T-cell (primary cell): Measurements from ENCODE around the gene TRMT112. TPM values are rescaled to one million over a fixed set of nuclear protein-coding genes. Genes with fewer than 3 reads are reported as not detected.
A peak's percentile ranks its signal among the peaks of the same experiment; 100 is the strongest.

Experiments
- ATAC-seq, 4 experiments: fragments of 200-7000 bp in 3 of 4; fragments of 150-1000 bp in 1 of 4; cut with Tn5 transposase; replicated peaks in 1 of 4; 1 replicate in 3 of 4; 2 replicates in 1 of 4; pipeline ENCODE4 v1.10.0; 2021; ENCODE audit warnings: moderate library complexity in 3 of 4, mild to moderate bottlenecking in 2 of 4, moderate number of reproducible peaks in 1 of 4
- CTCF ChIA-PET, 2 donors: fragments of 300-600 bp; sonication (Branson Sonifier 250); formaldehyde crosslinking; loops; one replicate each; lab custom pipeline; 2022; ENCODE audit warnings: antibody characterized with exemption in 2 of 2; lab: Charles Lee
- POLR2A ChIA-PET, 2 donors: fragments of 300-600 bp; sonication (Branson Sonifier 250); formaldehyde crosslinking; loops; one replicate each; lab custom pipeline; 2022; ENCODE audit warnings: antibody characterized with exemption in 2 of 2; lab: Charles Lee
- DNase-seq, 35 experiments: peaks; one replicate each; pipeline versions ENCODE4 v3.0.0 to v3.0.0-alpha.2; 2013 to 2023
- H3K27ac ChIP-seq: one replicate; pipeline ENCODE4 v1.5.1; 2013; ENCODE audit warnings: low read length
- H3K27me3 ChIP-seq, 2 experiments: replicated peaks in 1 of 2; 1 replicate in 1 of 2; 2 replicates in 1 of 2; pipeline versions ENCODE4 v1.6.1 to v1.7.0; 2013; ENCODE audit warnings: low read length in 1 of 2, mixed read lengths in 1 of 2; ENCODE audit not compliant: control insufficient read depth in 2 of 2, insufficient read depth in 2 of 2; ENCODE audit errors: extremely low read depth in 1 of 2
- H3K36me3 ChIP-seq, 2 donors: 1 replicate in 1 of 2; 2 replicates in 1 of 2; pipeline versions ENCODE4 v1.6.1 to v1.7.0; 2013; ENCODE audit warnings: low read length in 1 of 2; ENCODE audit not compliant: control insufficient read depth in 2 of 2, insufficient read depth in 1 of 2; ENCODE audit errors: extremely low read depth in 1 of 2
- H3K4me1 ChIP-seq, 2 experiments: 1 replicate in 1 of 2; 2 replicates in 1 of 2; pipeline versions ENCODE4 v1.6.1 to v1.7.0; 2013; ENCODE audit warnings: low read length in 2 of 2, mixed read lengths in 1 of 2; ENCODE audit not compliant: insufficient read depth in 2 of 2, control insufficient read depth in 1 of 2; ENCODE audit errors: extremely low read depth in 1 of 2
- H3K4me3 ChIP-seq, 2 donors: 1 replicate in 1 of 2; 2 replicates in 1 of 2; pipeline versions ENCODE4 v1.5.1 to v1.7.0; 2013; ENCODE audit warnings: mild to moderate bottlenecking in 2 of 2, low read length in 1 of 2, moderate library complexity in 1 of 2; ENCODE audit not compliant: control insufficient read depth in 1 of 2; ENCODE audit errors: extremely low read depth in 1 of 2
- H3K9me3 ChIP-seq: 2 replicates; pipeline ENCODE4 v1.7.0; 2013
- H3K27ac Mint-ChIP-seq, 2 donors: one replicate each; pipeline ENCODE4 v1.8.0; 2020 to 2021; ENCODE audit warnings: mild to moderate bottlenecking in 2 of 2, mixed read lengths in 2 of 2
- H3K27me3 Mint-ChIP-seq, 2 donors: one replicate each; pipeline ENCODE4 v1.8.0; 2021 to 2022; ENCODE audit warnings: mixed read lengths in 2 of 2
- H3K36me3 Mint-ChIP-seq: one replicate; pipeline ENCODE4 v1.8.0; 2021; ENCODE audit warnings: mixed read lengths
- H3K4me1 Mint-ChIP-seq, 3 donors: one replicate each; pipeline ENCODE4 v1.8.0; 2020 to 2022; ENCODE audit warnings: mixed read lengths in 3 of 3, mild to moderate bottlenecking in 1 of 3
- H3K4me3 Mint-ChIP-seq, 3 donors: one replicate each; pipeline ENCODE4 v1.8.0; 2020 to 2022; ENCODE audit warnings: mild to moderate bottlenecking in 3 of 3, mixed read lengths in 3 of 3, moderate library complexity in 3 of 3
- H3K9me3 Mint-ChIP-seq, 3 donors: one replicate each; pipeline ENCODE4 v1.8.0; 2020 to 2022; ENCODE audit warnings: mixed read lengths in 3 of 3
- WGBS: methylation state at CpG from one replicate; pipeline ENCODE4 v1.1.5; 2013; ENCODE audit warnings: missing lambda C conversion rate; ENCODE audit not compliant: insufficient coverage; 5-methylcytosine and 5-hydroxymethylcytosine counted together
- total RNA-seq, 35 experiments: library from RNA in 6 of 35; stranded (reverse) in 6 of 35; fragments of 120-200 nt in 1 of 35; gene quantifications; one replicate each; pipeline versions ENCODE4 v1.2.1 to v1.2.4 and lab custom pipeline; 2013 to 2026

Gene TRMT112
- total RNA-seq, 5 donors from 2014 or later (not counting 1 experiment from before 2014, with no cell fraction given) = 104 to 177 (median 151) TPM

GRCh38 chr11:64357446-64357845 lies 40.1 kb upstream of the TRMT112 start:
- H3K4me1 Mint-ChIP-seq = peaks cover 24 to 37% (median 31%) of the 10 kb centered on the region in 3 donors
- no peaks in the 10 kb centered on the region for H3K27me3 ChIP-seq
- no peak overlapping the region for H3K4me3 ChIP-seq
- H3K36me3 Mint-ChIP-seq = peaks cover 8% of the 10 kb centered on the region
- H3K9me3 ChIP-seq = no peaks in the 10 kb centered on the region
- H3K9me3 Mint-ChIP-seq = no peaks in the 10 kb centered on the region
- ChIA-PET CTCF (no interaction called here), POLR2A (no interaction called here)
- no peaks in the 10 kb centered on the region for H3K27me3 Mint-ChIP-seq
- H3K27ac Mint-ChIP-seq = peak overlapping the region; percentile 59 to 85
- WGBS = 100% methylated on average over 2 of the region's 6 CpGs
- peaks cover 4 to 39% of the 10 kb centered on the region in 2 donors for H3K36me3 ChIP-seq
- ATAC-seq (no peak), DNase-seq (no peak)
- H3K27ac ChIP-seq = no peak overlapping the region
- peak overlapping the region in 2 of 3 donors; percentile 71 to 97 for H3K4me3 Mint-ChIP-seq
- H3K4me1 ChIP-seq = peaks cover 14 to 47% of the 10 kb centered on the region in 2 experiments

GRCh38 chr11:64356498-64357411 lies 39.4 kb upstream of the TRMT112 start:
- H3K4me3 ChIP-seq = no peak overlapping the region
- ATAC-seq (no peak), DNase-seq (peak in 2 of 35 experiments; percentile 27 to 34)
- ChIA-PET POLR2A (no interaction called here), CTCF (interaction anchor here (0.6 to 0.9 kb wide), 5 partner anchors 14 to 1935 kb away, joined by 3 to 13 read pairs (median 3); no protein-coding TSS in a partner anchor)
- Mint-ChIP-seq H3K4me1 (peaks cover 24 to 35% (median 29%) of the 10 kb centered on the region in 3 donors), H3K27me3 (no peaks in the 10 kb centered on the region), H3K27ac (peak overlapping the region; percentile 63 to 84), H3K4me3 (peak overlapping the region in 2 of 3 donors; percentile 52 to 59), H3K9me3 (no peaks in the 10 kb centered on the region), H3K36me3 (peaks cover 4% of the 10 kb centered on the region)
- H3K27ac ChIP-seq = no peak overlapping the region
- no peaks in the 10 kb centered on the region for H3K9me3 ChIP-seq
- H3K27me3 ChIP-seq = no peaks in the 10 kb centered on the region
- H3K36me3 ChIP-seq = peaks cover 6 to 38% of the 10 kb centered on the region in 2 donors
- 97% methylated on average over 15 of the region's 25 CpGs for WGBS
- H3K4me1 ChIP-seq = peaks cover 14 to 47% of the 10 kb centered on the region in 2 experiments

- Histone ChIP-seq H3K36me3 (peaks cover 15 to 26% of the 10 kb centered on the region in 2 donors), H3K27ac (no peak overlapping the region), H3K4me1 (peaks cover 14 to 44% of the 10 kb centered on the region in 2 experiments), H3K27me3 (no peaks in the 10 kb centered on the region), H3K9me3 (no peaks in the 10 kb centered on the region), H3K4me3 (no peak overlapping the region)
- H3K9me3 Mint-ChIP-seq = no peaks in the 10 kb centered on the region
- WGBS = 60% methylated on average over 10 of the region's 23 CpGs
- CTCF ChIA-PET = interaction anchor here (0.6 to 0.8 kb wide), 4 partner anchors 12 to 149 kb away, joined by 4 to 5 read pairs (median 4); partner anchors contain the start of genes PRDX5 (in 1 of the 2) and TRMT112 (in 1 of the 2)
- H3K4me3 Mint-ChIP-seq = no peak overlapping the region
- ATAC-seq = peak in 2 of 4 experiments; percentile 23 to 38
- H3K27me3 Mint-ChIP-seq = no peaks in the 10 kb centered on the region
- H3K36me3 Mint-ChIP-seq = no peaks in the 10 kb centered on the region
- POLR2A ChIA-PET = interaction anchor here in 1 of 2 donors (0.6 to 0.9 kb wide), 2 partner anchors 10 to 296 kb away, joined by 3 to 4 read pairs; no protein-coding TSS in a partner anchor
- peaks cover 17 to 26% (median 23%) of the 10 kb centered on the region in 3 donors for H3K4me1 Mint-ChIP-seq
- peak overlapping the region in 1 of 2 donors; percentile 72 for H3K27ac Mint-ChIP-seq
- peak in 13 of 35 experiments; percentile 18 to 58 (median 40) for DNase-seq
These were observed 38.0 kb upstream of the TRMT112 start for GRCh38 chr11:64355078-64355940.

GRCh38 chr11:64353715-64354506 lies 36.6 kb upstream of the TRMT112 start:
- ChIA-PET POLR2A (no interaction called here), CTCF (interaction anchor here in 1 of 2 donors (0.6 kb wide), 1 partner anchor 53 kb away, joined by 3 read pairs; no protein-coding TSS in a partner anchor)
- H3K36me3 Mint-ChIP-seq = peaks cover 3% of the 10 kb centered on the region
- no peak overlapping the region for H3K4me3 Mint-ChIP-seq
- ATAC-seq = no peak
- H3K4me3 ChIP-seq = no peak overlapping the region
- peaks cover 12 to 32% of the 10 kb centered on the region in 2 experiments for H3K4me1 ChIP-seq
- H3K36me3 ChIP-seq = peaks cover 19 to 34% of the 10 kb centered on the region in 2 donors
- H3K27me3 ChIP-seq = no peaks in the 10 kb centered on the region
- DNase-seq = no peak
- no peaks in the 10 kb centered on the region for H3K27me3 Mint-ChIP-seq
- H3K9me3 ChIP-seq = no peaks in the 10 kb centered on the region
- no peak overlapping the region for H3K27ac ChIP-seq
- H3K27ac Mint-ChIP-seq = no peak overlapping the region
- H3K9me3 Mint-ChIP-seq = no peaks in the 10 kb centered on the region
- 95% methylated on average over 8 of the region's 20 CpGs for WGBS
- peaks cover 7 to 17% (median 14%) of the 10 kb centered on the region in 3 donors for H3K4me1 Mint-ChIP-seq

GRCh38 chr11:64352995-64353714 lies 35.8 kb upstream of the TRMT112 start:
- Histone ChIP-seq H3K4me1 (peaks cover 7 to 25% of the 10 kb centered on the region in 2 experiments), H3K36me3 (peaks cover 19 to 36% of the 10 kb centered on the region in 2 donors), H3K9me3 (no peaks in the 10 kb centered on the region), H3K4me3 (no peak overlapping the region), H3K27me3 (no peaks in the 10 kb centered on the region), H3K27ac (no peak overlapping the region)
- Mint-ChIP-seq H3K4me3 (no peak overlapping the region), H3K27ac (no peak overlapping the region), H3K4me1 (peaks cover 7 to 13% (median 12%) of the 10 kb centered on the region in 3 donors), H3K36me3 (peaks cover 3% of the 10 kb centered on the region), H3K9me3 (no peaks in the 10 kb centered on the region), H3K27me3 (no peaks in the 10 kb centered on the region)
- DNase-seq (no peak), ATAC-seq (no peak)
- 95% methylated on average over 30 of the region's 34 CpGs for WGBS
- ChIA-PET CTCF (interaction anchor here in 1 of 2 donors (0.7 kb wide), 1 partner anchor 51 kb away, joined by 3 read pairs; no protein-coding TSS in a partner anchor), POLR2A (interaction anchor here in 1 of 2 donors (0.5 kb wide), 1 partner anchor 1028 kb away, joined by 6 read pairs; no protein-coding TSS in a partner anchor)
